PC-9 (cell line): ENCODE measurements around the gene GALM. TPM values are rescaled to one million over a fixed set of nuclear protein-coding genes. Genes with fewer than 3 reads are reported as not detected.

Experiments used
- BruUV-seq: library from RNA; stranded (reverse); fragments of 400-500 nt; replicated peaks from 2 replicates; lab custom pipeline; 2021; lab: Mats Ljungman, UMichigan
- CTCF ChIA-PET: fragments of 300-600 bp; sonication (Branson Sonifier 250); formaldehyde crosslinking; loops from one replicate; lab custom pipeline; 2022; ENCODE audit warnings: antibody characterized with exemption; lab: Charles Lee
- POLR2A ChIA-PET: fragments of 300-600 bp; sonication (Branson Sonifier 250); formaldehyde crosslinking; loops from one replicate; lab custom pipeline; 2022; ENCODE audit warnings: antibody characterized with exemption; ENCODE audit not compliant: unreplicated experiment; lab: Charles Lee
- DNase-seq, 2 experiments: peaks; one replicate each; pipeline versions ENCODE4 v3.0.0 to v3.0.0-alpha.2; 2015 to 2022; ENCODE audit warnings: mixed read lengths in 1 of 2
- H2AFZ ChIP-seq: fragments of 200-600 bp; sonication (generic); 2 replicates; pipeline ENCODE4 v1.8.1; 2017; ENCODE audit warnings: antibody characterized with exemption
- H3F3A ChIP-seq: fragments of 200-600 bp; sonication (generic); 2 replicates; pipeline ENCODE4 v1.8.1; 2017; ENCODE audit warnings: antibody characterized with exemption, mild to moderate bottlenecking, low read depth; ENCODE audit not compliant: insufficient read depth
- H3K27ac ChIP-seq: fragments of 200-600 bp; sonication (generic); 2 replicates; pipeline ENCODE4 v1.6.1; 2016; ENCODE audit warnings: mixed run types
- H3K27me3 ChIP-seq: fragments of 200-600 bp; sonication (generic); 2 replicates; pipeline ENCODE4 v1.6.1; 2016; ENCODE audit warnings: low read depth, mixed run types; ENCODE audit not compliant: insufficient read depth
- H3K36me3 ChIP-seq: fragments of 200-600 bp; sonication (generic); 2 replicates; pipeline ENCODE4 v1.6.1; 2016; ENCODE audit warnings: low read depth, mixed run types
- H3K4me1 ChIP-seq: fragments of 200-600 bp; sonication (generic); replicated peaks from 2 replicates; pipeline ENCODE4 v1.6.1; 2016; ENCODE audit warnings: mixed run types; ENCODE audit not compliant: insufficient read depth
- H3K4me2 ChIP-seq: fragments of 200-600 bp; sonication (generic); 2 replicates; pipeline ENCODE4 v1.6.1; 2017; ENCODE audit warnings: mixed run types
- H3K4me3 ChIP-seq: fragments of 200-600 bp; sonication (generic); 2 replicates; pipeline ENCODE4 v1.6.1; 2016; ENCODE audit warnings: mixed run types
- H3K79me2 ChIP-seq: fragments of 200-600 bp; sonication (generic); 2 replicates; pipeline ENCODE4 v1.6.1; 2017; ENCODE audit warnings: low read depth, mixed run types
- H3K9me2 ChIP-seq: fragments of 200-600 bp; sonication (generic); 2 replicates; pipeline ENCODE4 v1.8.1; 2017; ENCODE audit warnings: mild to moderate bottlenecking; ENCODE audit not compliant: insufficient read depth
- H3K9me3 ChIP-seq: fragments of 200-600 bp; sonication (generic); 2 replicates; pipeline ENCODE4 v1.8.1; 2016; ENCODE audit warnings: low read depth; ENCODE audit not compliant: insufficient read depth
- H4K20me1 ChIP-seq: fragments of 200-600 bp; sonication (generic); 2 replicates; pipeline ENCODE4 v1.8.1; 2017; ENCODE audit not compliant: insufficient read depth
- CTCF ChIP-seq: fragments of 200-600 bp; sonication (generic); conservative IDR thresholded peaks from 2 replicates; pipeline ENCODE4 v1.6.1; 2017; ENCODE audit warnings: mixed run types, antibody characterized with exemption, mild to moderate bottlenecking, moderate library complexity
- EZH2 ChIP-seq: fragments of 200-600 bp; sonication (generic); IDR thresholded peaks from 2 replicates; pipeline ENCODE4 v1.8.0; 2017; ENCODE audit warnings: antibody characterized with exemption, low read depth
- intact Hi-C: fragments of 100-400 bp; cut with micrococcal nuclease; formaldehyde crosslinking; loops from one replicate; pipeline ENCODE4 v1.10.0; 2022; ENCODE audit not compliant: unreplicated experiment
- total RNA-seq: library from RNA; stranded (reverse); gene quantifications from 2 replicates; pipeline ENCODE4 v1.2.3, GENCODE V29; 2021

Gene GALM
- total RNA-seq, 1 experiment from 2014 or later = 27.7 TPM

GRCh38 chr2:38620282-38620977 is 45.5 kb upstream of the GALM start:
- no peak for TF ChIP-seq CTCF
- no peak for TF ChIP-seq EZH2
- no peaks in the 10 kb centered on the region for H3K27me3 ChIP-seq
- H3K4me3 ChIP-seq = no peak overlapping the region
- H3F3A ChIP-seq = no peaks in the 10 kb centered on the region
- CTCF ChIA-PET = no interaction called here
- no peaks in the 10 kb centered on the region for H3K9me3 ChIP-seq
- intact Hi-C loops = no loop called here
- no peak overlapping the region for H3K27ac ChIP-seq
- no TSS peak for BruUV-seq
- DNase-seq = peak in 1 of 2 experiments; percentile 66
- no peaks in the 10 kb centered on the region for H3K9me2 ChIP-seq
- POLR2A ChIA-PET = no interaction called here
- no peaks in the 10 kb centered on the region for H4K20me1 ChIP-seq
- no peaks in the 10 kb centered on the region for H3K4me1 ChIP-seq
- H3K79me2 ChIP-seq = no peaks in the 10 kb centered on the region
- H3K36me3 ChIP-seq = no peaks in the 10 kb centered on the region
- H3K4me2 ChIP-seq = no peak overlapping the region
- H2AFZ ChIP-seq = 0 out of 2 replicates have a peak overlapping the region, but pooled peaks have one; percentile 0

GRCh38 chr2:38621018-38621417 is 44.9 kb upstream of the GALM start:
- ChIA-PET CTCF (interaction anchor here (0.6 kb wide), 1 partner anchor 11 kb away, joined by 4 read pairs; no protein-coding TSS in a partner anchor), POLR2A (no interaction called here)
- H3K4me2 ChIP-seq = no peak overlapping the region
- no peaks in the 10 kb centered on the region for H3K9me2 ChIP-seq
- H2AFZ ChIP-seq = no peak overlapping the region
- no peak overlapping the region for H3K27ac ChIP-seq
- no peaks in the 10 kb centered on the region for H3K4me1 ChIP-seq
- TF ChIP-seq EZH2 (no peak), CTCF (no peak)
- DNase-seq = no peak
- H3K27me3 ChIP-seq = no peaks in the 10 kb centered on the region
- no TSS peak for BruUV-seq
- H3K79me2 ChIP-seq = no peaks in the 10 kb centered on the region
- no peaks in the 10 kb centered on the region for H4K20me1 ChIP-seq
- intact Hi-C loops = no loop called here
- H3F3A ChIP-seq = no peaks in the 10 kb centered on the region
- H3K4me3 ChIP-seq = no peak overlapping the region
- H3K36me3 ChIP-seq = no peaks in the 10 kb centered on the region
- H3K9me3 ChIP-seq = no peaks in the 10 kb centered on the region

- no peak for TF ChIP-seq EZH2
- TF ChIP-seq CTCF = no peak
- H2AFZ ChIP-seq = no peak overlapping the region
- H3F3A ChIP-seq = no peaks in the 10 kb centered on the region
- H3K9me3 ChIP-seq = no peaks in the 10 kb centered on the region
- H3K27ac ChIP-seq = no peak overlapping the region
- H3K36me3 ChIP-seq = no peaks in the 10 kb centered on the region
- no peaks in the 10 kb centered on the region for H4K20me1 ChIP-seq
- intact Hi-C loops = no loop called here
- no peaks in the 10 kb centered on the region for H3K27me3 ChIP-seq
- no peaks in the 10 kb centered on the region for H3K9me2 ChIP-seq
- no TSS peak for BruUV-seq
- ChIA-PET CTCF (no interaction called here), POLR2A (no interaction called here)
- no peak for DNase-seq
- H3K79me2 ChIP-seq = no peaks in the 10 kb centered on the region
- no peak overlapping the region for H3K4me2 ChIP-seq
- no peaks in the 10 kb centered on the region for H3K4me1 ChIP-seq
- no peak overlapping the region for H3K4me3 ChIP-seq
Measured at GRCh38 chr2:38622210-38622609, 43.7 kb upstream of the GALM start.
